HCT116 (cell line): ENCODE data around the gene SMC1B. TPM values are rescaled to one million over a fixed set of nuclear protein-coding genes. Genes with fewer than 3 reads are reported as not detected.

ENCODE experiments used
- ATAC-seq: fragments of 200-7000 bp; cut with Tn5 transposase; 2 replicates; pipeline ENCODE4 v1.9.1; 2020; ENCODE audit warnings: mild to moderate bottlenecking, moderate library complexity
- BruUV-seq: library from RNA; stranded (reverse); fragments of 400-500 nt; replicated peaks from 2 replicates; lab custom pipeline; 2021; lab: Mats Ljungman, UMichigan
- CTCF ChIA-PET: fragments of 300-600 bp; sonication (Branson Sonifier 250); formaldehyde crosslinking; loops from one replicate; lab custom pipeline; 2021; ENCODE audit warnings: antibody characterized with exemption; lab: Charles Lee
- POLR2A ChIA-PET: fragments of 300-600, 350-600 bp; sonication (Branson Sonifier 250); formaldehyde crosslinking; loops from one replicate; lab custom pipeline; 2021; ENCODE audit warnings: antibody characterized with exemption; lab: Charles Lee
- RAD21 ChIA-PET, 2 experiments: fragments of 300-600 bp; sonication (Branson Sonifier 250); formaldehyde crosslinking; loops; one replicate each; lab custom pipeline; 2023; ENCODE audit warnings: low total read pairs in 2 of 2; ENCODE audit not compliant: uncharacterized antibody in 2 of 2, unreplicated experiment in 2 of 2, low non-redundant PET in 1 of 2; lab: Charles Lee
- DNase-seq: peaks from one replicate; pipeline ENCODE4 v3.0.0-alpha.2; 2010; ENCODE audit warnings: low read depth, low spot score
- H2AFZ ChIP-seq: fragments of 200-600 bp; shearing (Covaris generic), sonication (generic); 2 replicates; pipeline ENCODE4 v1.6.1; 2017; ENCODE audit warnings: low read depth, mixed run types, mixed read lengths, antibody characterized with exemption, low read length; ENCODE audit not compliant: poor library complexity, severe bottlenecking
- H3K27ac ChIP-seq: 2 replicates; pipeline ENCODE4 v1.5.1; 2012; ENCODE audit warnings: low read depth, low read length
- H3K27me3 ChIP-seq: fragments of 200-600 bp; sonication (generic); 2 replicates; pipeline ENCODE4 v1.6.1; 2016; ENCODE audit warnings: mixed run types, low read length, mixed read lengths; ENCODE audit not compliant: insufficient read depth
- H3K36me3 ChIP-seq, 2 experiments: fragments of 200-500 bp in 1 of 2; fragments of 200-600 bp in 1 of 2; sonication (Bioruptor generic) in 1 of 2; sonication (generic) in 1 of 2; 2 replicates each; pipeline versions ENCODE4 v1.5.1 to v1.6.1; 2014 to 2016; ENCODE audit warnings: low read length in 2 of 2, inconsistent platforms in 1 of 2, mixed read lengths in 1 of 2, mixed run types in 1 of 2; ENCODE audit not compliant: insufficient read depth in 2 of 2, control insufficient read depth in 1 of 2
- H3K4me1 ChIP-seq, 2 experiments: fragments of 200-600 bp in 1 of 2; sonication (generic) in 1 of 2; 2 replicates each; pipeline versions ENCODE4 v1.5.1 to v1.6.1; 2012 to 2017; ENCODE audit warnings: low read length in 2 of 2, inconsistent platforms in 1 of 2, mild to moderate bottlenecking in 1 of 2, mixed read lengths in 1 of 2, mixed run types in 1 of 2, moderate library complexity in 1 of 2; ENCODE audit not compliant: insufficient read depth in 2 of 2, control insufficient read depth in 1 of 2
- H3K4me2 ChIP-seq: fragments of 200-600 bp; sonication (generic); 2 replicates; pipeline ENCODE4 v1.6.1; 2017; ENCODE audit warnings: mixed run types, low read length, mixed read lengths
- H3K4me3 ChIP-seq, 2 experiments: fragments of 200-600 bp in 1 of 2; sonication (generic) in 1 of 2; replicated peaks in 1 of 2; 2 replicates each; pipeline ENCODE4 v1.5.1; 2011 to 2016; ENCODE audit warnings: low read length in 2 of 2, control low read depth in 1 of 2, low read depth in 1 of 2, mild to moderate bottlenecking in 1 of 2, mixed read lengths in 1 of 2, mixed run types in 1 of 2
- H3K79me2 ChIP-seq: fragments of 200-600 bp; sonication (generic); 2 replicates; pipeline ENCODE4 v1.6.1; 2017; ENCODE audit warnings: mild to moderate bottlenecking, mixed run types, low read length, moderate library complexity, mixed read lengths; ENCODE audit not compliant: insufficient read depth
- H3K9ac ChIP-seq: fragments of 200-600 bp; sonication (generic); 2 replicates; pipeline ENCODE4 v1.6.1; 2016; ENCODE audit warnings: low read length, mixed read lengths
- H3K9me2 ChIP-seq: fragments of 200-600 bp; sonication (generic), shearing (Covaris generic); 2 replicates; pipeline ENCODE4 v1.6.1; 2017; ENCODE audit warnings: mixed run types, mild to moderate bottlenecking, moderate library complexity; ENCODE audit not compliant: insufficient read depth
- H3K9me3 ChIP-seq, 2 experiments: fragments of 200-500 bp in 1 of 2; fragments of 200-600 bp in 1 of 2; sonication (Bioruptor generic) in 1 of 2; sonication (generic) in 1 of 2; 2 replicates each; pipeline ENCODE4 v1.6.1; 2014 to 2017; ENCODE audit warnings: low read length in 2 of 2, mixed read lengths in 2 of 2, inconsistent platforms in 1 of 2, low read depth in 1 of 2, mild to moderate bottlenecking in 1 of 2, mixed run types in 1 of 2, moderate library complexity in 1 of 2; ENCODE audit not compliant: control insufficient read depth in 1 of 2, insufficient read depth in 1 of 2
- H4K20me1 ChIP-seq: fragments of 200-600 bp; sonication (generic), shearing (Covaris generic); 2 replicates; pipeline ENCODE4 v1.6.1; 2017; ENCODE audit warnings: mixed run types, mild to moderate bottlenecking, moderate library complexity; ENCODE audit not compliant: insufficient read depth
- CBX3 ChIP-seq: IDR thresholded peaks from 2 replicates; pipeline ENCODE4 v1.6.1; 2012; ENCODE audit warnings: low read depth
- CEBPB ChIP-seq: IDR thresholded peaks from 2 replicates; pipeline ENCODE4 v1.6.1; 2012; ENCODE audit warnings: low read depth
- ELF1 ChIP-seq: IDR thresholded peaks from 2 replicates; pipeline ENCODE4 v1.6.1; 2012; ENCODE audit warnings: low read depth, borderline replicate concordance
- EZH2 ChIP-seq: fragments of 200-600 bp; sonication (generic); IDR thresholded peaks from 2 replicates; pipeline ENCODE4 v1.6.1; 2017; ENCODE audit warnings: antibody characterized with exemption, mixed run types
- EZH2phosphoT487 ChIP-seq: fragments of 200-600 bp; IDR thresholded peaks from 2 replicates; pipeline ENCODE4 v1.6.1; 2018; ENCODE audit warnings: antibody characterized with exemption, borderline replicate concordance
- FOSL1 ChIP-seq: IDR thresholded peaks from 2 replicates; pipeline ENCODE4 v1.6.1; 2012; ENCODE audit warnings: low read depth
- JUND ChIP-seq: IDR thresholded peaks from 2 replicates; pipeline ENCODE4 v1.6.1; 2012
- RAD21 ChIP-seq: IDR thresholded peaks from 2 replicates; pipeline ENCODE4 v1.6.1; 2012; ENCODE audit warnings: low read depth, mild to moderate bottlenecking
- SIN3A ChIP-seq: IDR thresholded peaks from 2 replicates; pipeline ENCODE4 v1.6.1; 2012; ENCODE audit warnings: low read depth
- SP1 ChIP-seq: IDR thresholded peaks from 2 replicates; pipeline ENCODE4 v1.6.1; 2012; ENCODE audit warnings: low read depth
- TCF7L2 ChIP-seq: IDR thresholded peaks from 2 replicates; pipeline ENCODE4 v1.7.0; 2011; ENCODE audit warnings: borderline replicate concordance, inconsistent platforms; ENCODE audit not compliant: insufficient read depth, insufficient read length; ENCODE audit errors: extremely low read depth
- YY1 ChIP-seq: IDR thresholded peaks from 2 replicates; pipeline ENCODE4 v1.6.1; 2011; ENCODE audit warnings: low read length, low read depth, moderate library complexity, mild to moderate bottlenecking; ENCODE audit not compliant: insufficient replicate concordance; ENCODE audit errors: extremely low read depth
- ZFX ChIP-seq: fragments of 450-650 bp; IDR thresholded peaks from 2 replicates; pipeline ENCODE4 v1.6.1; 2017
- intact Hi-C: fragments of 100-400 bp; cut with micrococcal nuclease; formaldehyde crosslinking; loops from 2 replicates; pipeline ENCODE4 v1.10.0; 2022
- total RNA-seq: library from RNA; stranded (reverse); gene quantifications from one replicate; pipeline ENCODE4 v1.2.1, GENCODE V29; 2021; ENCODE audit not compliant: unreplicated experiment
- TF ChIP-seq, protein P1 (sequence below): IDR thresholded peaks from 2 replicates; pipeline ENCODE4 v1.6.1; 2011; ENCODE audit warnings: mild to moderate bottlenecking, low read length, moderate library complexity; ENCODE audit not compliant: insufficient replicate concordance; ENCODE audit errors: extremely low read depth
- TF ChIP-seq, protein P2 (sequence below), 3 experiments: fragments of 200-600 bp in 1 of 3; sonication (generic) in 1 of 3; IDR thresholded peaks in 2 of 3; conservative IDR thresholded peaks in 1 of 3; 2 replicates each; pipeline ENCODE4 v1.5.1; 2012 to 2017; ENCODE audit warnings: low read depth in 2 of 3, low read length in 2 of 3, antibody characterized with exemption in 1 of 3, borderline replicate concordance in 1 of 3, control low read depth in 1 of 3, mild to moderate bottlenecking in 1 of 3, mixed read lengths in 1 of 3, mixed run types in 1 of 3, moderate library complexity in 1 of 3; ENCODE audit not compliant: insufficient read depth in 1 of 3
- TF ChIP-seq, protein P3 (sequence below): IDR thresholded peaks from 2 replicates; pipeline ENCODE4 v1.6.1; 2012; ENCODE audit warnings: low read depth
- TF ChIP-seq, protein P4 (sequence below): IDR thresholded peaks from 2 replicates; pipeline ENCODE4 v1.6.1; 2012

Gene SMC1B
- total RNA-seq, 1 experiment from 2014 or later, result not detected

DNA sequence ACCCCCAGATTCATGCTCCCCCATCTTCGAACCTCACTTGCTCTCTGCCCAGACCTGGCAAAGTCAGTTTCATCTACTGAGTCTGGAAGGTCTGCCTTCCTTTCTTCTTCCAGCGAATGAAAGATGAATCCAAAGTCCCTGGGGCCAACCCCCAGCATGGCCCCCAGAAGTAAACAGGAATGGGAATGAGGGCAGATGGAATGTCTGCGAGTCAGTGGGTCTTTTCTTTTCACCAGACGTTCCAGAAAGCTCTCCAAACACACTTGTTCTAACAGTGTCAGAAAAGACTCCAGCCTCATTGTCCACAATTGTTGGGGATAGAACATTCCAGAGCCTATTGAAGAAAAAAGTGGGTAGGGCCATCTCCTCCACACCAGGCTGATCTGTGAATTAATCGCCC, 28.7 kb upstream of the SMC1B start (continued):
- TF ChIP-seq FOSL1 (no peak), CBX3 (no peak), EZH2 (no peak), TCF7L2 (no peak)
- TF ChIP-seq, all 23 proteins: peak for 0

DNA sequence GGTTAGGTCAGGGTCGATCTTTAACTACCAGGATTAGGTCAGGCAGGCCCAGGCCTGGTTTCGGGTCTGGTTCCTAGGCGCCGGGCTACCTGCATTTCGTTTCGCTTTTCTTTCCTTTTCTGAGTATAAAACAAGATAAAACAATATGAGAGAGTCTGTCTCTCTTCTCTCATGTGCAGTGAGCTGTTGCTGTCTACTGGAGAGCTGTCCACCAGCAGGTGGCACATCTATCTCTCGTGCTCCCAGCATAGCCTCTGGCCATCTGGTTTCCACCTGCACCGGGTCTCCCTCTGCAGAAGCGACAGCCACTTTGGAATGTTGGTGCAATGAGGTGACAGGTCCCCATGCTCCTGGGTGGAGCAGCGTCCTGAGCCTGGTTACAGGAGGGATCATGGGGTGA, 27.7 kb upstream of the SMC1B start:
- Histone ChIP-seq H3K9ac (no peak overlapping the region), H3K4me2 (peak overlapping the region; percentile 35; the same call in 1 of the 2 replicates), H3K36me3 (no peaks in the 10 kb centered on the region), H3K79me2 (no peaks in the 10 kb centered on the region), H3K9me3 (no peaks in the 10 kb centered on the region), H2AFZ (no peak overlapping the region), H3K4me1 (peaks cover 0 to 2% of the 10 kb centered on the region in 2 experiments; a peak in 1 of 4 replicates), H3K27me3 (no peaks in the 10 kb centered on the region), H3K27ac (no peak overlapping the region), H3K9me2 (no peaks in the 10 kb centered on the region), H3K4me3 (no peak overlapping the region)
- RAD21 ChIA-PET, result interaction anchor here in 1 of 2 experiments (1.0 kb wide), 1 partner anchor 113 kb away, joined by 3 read pairs; no protein-coding TSS in a partner anchor
- intact Hi-C loops, result loop anchor here (1.0 kb wide), 1 partner anchor 112 kb away; no protein-coding TSS in a partner anchor
- peak; percentile 99 for ATAC-seq
- DNase-seq, result peak; percentile 42
- no peak for TF ChIP-seq EZH2
- no peak for TF ChIP-seq SIN3A
- no peak for TF ChIP-seq SP1
- TF ChIP-seq, protein P1, sequence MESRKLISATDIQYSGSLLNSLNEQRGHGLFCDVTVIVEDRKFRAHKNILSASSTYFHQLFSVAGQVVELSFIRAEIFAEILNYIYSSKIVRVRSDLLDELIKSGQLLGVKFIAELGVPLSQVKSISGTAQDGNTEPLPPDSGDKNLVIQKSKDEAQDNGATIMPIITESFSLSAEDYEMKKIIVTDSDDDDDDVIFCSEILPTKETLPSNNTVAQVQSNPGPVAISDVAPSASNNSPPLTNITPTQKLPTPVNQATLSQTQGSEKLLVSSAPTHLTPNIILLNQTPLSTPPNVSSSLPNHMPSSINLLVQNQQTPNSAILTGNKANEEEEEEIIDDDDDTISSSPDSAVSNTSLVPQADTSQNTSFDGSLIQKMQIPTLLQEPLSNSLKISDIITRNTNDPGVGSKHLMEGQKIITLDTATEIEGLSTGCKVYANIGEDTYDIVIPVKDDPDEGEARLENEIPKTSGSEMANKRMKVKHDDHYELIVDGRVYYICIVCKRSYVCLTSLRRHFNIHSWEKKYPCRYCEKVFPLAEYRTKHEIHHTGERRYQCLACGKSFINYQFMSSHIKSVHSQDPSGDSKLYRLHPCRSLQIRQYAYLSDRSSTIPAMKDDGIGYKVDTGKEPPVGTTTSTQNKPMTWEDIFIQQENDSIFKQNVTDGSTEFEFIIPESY, result no peak
- TF ChIP-seq, protein P2, sequence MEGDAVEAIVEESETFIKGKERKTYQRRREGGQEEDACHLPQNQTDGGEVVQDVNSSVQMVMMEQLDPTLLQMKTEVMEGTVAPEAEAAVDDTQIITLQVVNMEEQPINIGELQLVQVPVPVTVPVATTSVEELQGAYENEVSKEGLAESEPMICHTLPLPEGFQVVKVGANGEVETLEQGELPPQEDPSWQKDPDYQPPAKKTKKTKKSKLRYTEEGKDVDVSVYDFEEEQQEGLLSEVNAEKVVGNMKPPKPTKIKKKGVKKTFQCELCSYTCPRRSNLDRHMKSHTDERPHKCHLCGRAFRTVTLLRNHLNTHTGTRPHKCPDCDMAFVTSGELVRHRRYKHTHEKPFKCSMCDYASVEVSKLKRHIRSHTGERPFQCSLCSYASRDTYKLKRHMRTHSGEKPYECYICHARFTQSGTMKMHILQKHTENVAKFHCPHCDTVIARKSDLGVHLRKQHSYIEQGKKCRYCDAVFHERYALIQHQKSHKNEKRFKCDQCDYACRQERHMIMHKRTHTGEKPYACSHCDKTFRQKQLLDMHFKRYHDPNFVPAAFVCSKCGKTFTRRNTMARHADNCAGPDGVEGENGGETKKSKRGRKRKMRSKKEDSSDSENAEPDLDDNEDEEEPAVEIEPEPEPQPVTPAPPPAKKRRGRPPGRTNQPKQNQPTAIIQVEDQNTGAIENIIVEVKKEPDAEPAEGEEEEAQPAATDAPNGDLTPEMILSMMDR (IDR thresholded peaks at IDR 0.05 in 2 of 3, conservative IDR thresholded peaks at IDR 0.05 in 1 of 3; ENCODE audit: borderline replicate concordance in 1 of 3, insufficient read depth in 1 of 3, low read depth in 2 of 3, low read length in 2 of 3), result peak; percentile 73 to 75 (median 73)
- no peak for TF ChIP-seq YY1
- no peak for TF ChIP-seq ELF1
- TF ChIP-seq RAD21, result peak; percentile 75
- no peak for TF ChIP-seq ZFX
- TF ChIP-seq, protein P3, sequence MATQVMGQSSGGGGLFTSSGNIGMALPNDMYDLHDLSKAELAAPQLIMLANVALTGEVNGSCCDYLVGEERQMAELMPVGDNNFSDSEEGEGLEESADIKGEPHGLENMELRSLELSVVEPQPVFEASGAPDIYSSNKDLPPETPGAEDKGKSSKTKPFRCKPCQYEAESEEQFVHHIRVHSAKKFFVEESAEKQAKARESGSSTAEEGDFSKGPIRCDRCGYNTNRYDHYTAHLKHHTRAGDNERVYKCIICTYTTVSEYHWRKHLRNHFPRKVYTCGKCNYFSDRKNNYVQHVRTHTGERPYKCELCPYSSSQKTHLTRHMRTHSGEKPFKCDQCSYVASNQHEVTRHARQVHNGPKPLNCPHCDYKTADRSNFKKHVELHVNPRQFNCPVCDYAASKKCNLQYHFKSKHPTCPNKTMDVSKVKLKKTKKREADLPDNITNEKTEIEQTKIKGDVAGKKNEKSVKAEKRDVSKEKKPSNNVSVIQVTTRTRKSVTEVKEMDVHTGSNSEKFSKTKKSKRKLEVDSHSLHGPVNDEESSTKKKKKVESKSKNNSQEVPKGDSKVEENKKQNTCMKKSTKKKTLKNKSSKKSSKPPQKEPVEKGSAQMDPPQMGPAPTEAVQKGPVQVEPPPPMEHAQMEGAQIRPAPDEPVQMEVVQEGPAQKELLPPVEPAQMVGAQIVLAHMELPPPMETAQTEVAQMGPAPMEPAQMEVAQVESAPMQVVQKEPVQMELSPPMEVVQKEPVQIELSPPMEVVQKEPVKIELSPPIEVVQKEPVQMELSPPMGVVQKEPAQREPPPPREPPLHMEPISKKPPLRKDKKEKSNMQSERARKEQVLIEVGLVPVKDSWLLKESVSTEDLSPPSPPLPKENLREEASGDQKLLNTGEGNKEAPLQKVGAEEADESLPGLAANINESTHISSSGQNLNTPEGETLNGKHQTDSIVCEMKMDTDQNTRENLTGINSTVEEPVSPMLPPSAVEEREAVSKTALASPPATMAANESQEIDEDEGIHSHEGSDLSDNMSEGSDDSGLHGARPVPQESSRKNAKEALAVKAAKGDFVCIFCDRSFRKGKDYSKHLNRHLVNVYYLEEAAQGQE, result no peak
- TF ChIP-seq CBX3, result no peak
- no peak for TF ChIP-seq CEBPB
- no peak for TF ChIP-seq JUND
- TF ChIP-seq EZH2phosphoT487, result no peak
- TF ChIP-seq, protein P4, sequence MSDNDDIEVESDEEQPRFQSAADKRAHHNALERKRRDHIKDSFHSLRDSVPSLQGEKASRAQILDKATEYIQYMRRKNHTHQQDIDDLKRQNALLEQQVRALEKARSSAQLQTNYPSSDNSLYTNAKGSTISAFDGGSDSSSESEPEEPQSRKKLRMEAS, result no peak
- TF ChIP-seq, all 23 proteins: peak for 2
- no peaks in the 10 kb centered on the region for H4K20me1 ChIP-seq
- ChIA-PET CTCF (interaction anchor here (1.0 to 3.0 kb wide), 8 partner anchors 8 to 195 kb away, joined by 3 to 22 read pairs (median 4); no protein-coding TSS in a partner anchor), POLR2A (interaction anchor here (1.9 kb wide), 1 partner anchor 113 kb away, joined by 5 read pairs; no protein-coding TSS in a partner anchor)
- BruUV-seq, result no TSS peak
